Keratinocyte (primary cell): ENCODE results near the gene CPHXL2.

Source experiments
- EZH2 ChIP-seq: IDR thresholded peaks from one replicate; pipeline ENCODE4 v1.6.1; 2012; ENCODE audit warnings: inconsistent platforms, mild to moderate bottlenecking, low read length, moderate library complexity
- TF ChIP-seq, protein P1 (sequence below), 3 experiments: IDR thresholded peaks in 1 of 3; conservative IDR thresholded peaks in 1 of 3; optimal IDR thresholded peaks in 1 of 3; 2 replicates in 2 of 3; 3 replicates in 1 of 3; pipeline versions ENCODE3 to v1.5.1; 2011; ENCODE audit warnings: low read length in 3 of 3, mild to moderate bottlenecking in 3 of 3, moderate library complexity in 2 of 3, control low read depth in 1 of 3, inconsistent platforms in 1 of 3; ENCODE audit not compliant: insufficient read depth in 2 of 3; ENCODE audit errors: extremely low read depth in 1 of 3

DNA sequence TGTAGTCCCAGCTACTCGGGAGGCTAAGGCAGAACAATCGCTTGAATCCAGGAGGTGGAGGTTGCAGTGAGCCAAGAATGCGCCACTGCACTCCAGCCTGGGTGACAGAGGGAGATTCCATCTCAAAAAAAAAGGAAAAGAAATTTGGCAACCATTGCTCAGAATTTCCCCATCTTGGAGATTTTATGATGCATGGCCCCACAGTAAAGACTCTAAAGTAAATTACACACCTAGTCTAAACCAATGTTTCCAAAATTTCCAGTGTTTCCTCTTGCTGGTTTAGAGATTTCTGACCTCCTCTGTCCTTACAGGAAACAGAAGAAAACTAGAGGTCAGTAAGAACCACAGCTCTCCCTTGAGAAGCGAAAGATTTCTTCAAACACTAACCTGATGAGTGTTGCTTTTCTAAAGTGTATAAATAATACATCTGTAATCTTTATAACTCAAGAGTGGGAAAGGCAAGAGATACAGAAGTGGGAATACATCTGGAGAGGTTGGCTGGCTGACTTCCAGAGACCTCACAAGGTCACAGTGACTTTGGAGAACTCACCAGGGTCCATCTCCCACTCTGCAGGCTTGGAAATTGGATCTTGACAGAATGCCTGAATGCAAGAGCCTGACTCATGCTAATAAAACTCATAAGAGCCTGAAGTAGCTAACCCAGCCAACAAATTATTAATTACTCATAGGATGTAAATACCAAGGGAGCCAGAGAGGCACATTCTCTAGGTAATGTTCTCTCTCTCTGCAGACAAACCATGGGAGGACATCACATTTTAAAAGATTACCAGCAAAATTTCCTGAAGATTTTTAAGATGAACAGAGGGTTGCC is 62.5 kb downstream of the CPHXL2 start:
- TF ChIP-seq, protein P1, sequence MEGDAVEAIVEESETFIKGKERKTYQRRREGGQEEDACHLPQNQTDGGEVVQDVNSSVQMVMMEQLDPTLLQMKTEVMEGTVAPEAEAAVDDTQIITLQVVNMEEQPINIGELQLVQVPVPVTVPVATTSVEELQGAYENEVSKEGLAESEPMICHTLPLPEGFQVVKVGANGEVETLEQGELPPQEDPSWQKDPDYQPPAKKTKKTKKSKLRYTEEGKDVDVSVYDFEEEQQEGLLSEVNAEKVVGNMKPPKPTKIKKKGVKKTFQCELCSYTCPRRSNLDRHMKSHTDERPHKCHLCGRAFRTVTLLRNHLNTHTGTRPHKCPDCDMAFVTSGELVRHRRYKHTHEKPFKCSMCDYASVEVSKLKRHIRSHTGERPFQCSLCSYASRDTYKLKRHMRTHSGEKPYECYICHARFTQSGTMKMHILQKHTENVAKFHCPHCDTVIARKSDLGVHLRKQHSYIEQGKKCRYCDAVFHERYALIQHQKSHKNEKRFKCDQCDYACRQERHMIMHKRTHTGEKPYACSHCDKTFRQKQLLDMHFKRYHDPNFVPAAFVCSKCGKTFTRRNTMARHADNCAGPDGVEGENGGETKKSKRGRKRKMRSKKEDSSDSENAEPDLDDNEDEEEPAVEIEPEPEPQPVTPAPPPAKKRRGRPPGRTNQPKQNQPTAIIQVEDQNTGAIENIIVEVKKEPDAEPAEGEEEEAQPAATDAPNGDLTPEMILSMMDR (optimal IDR thresholded peaks at IDR 0.05 in 1 of 3, IDR thresholded peaks at IDR 0.05 in 1 of 3, conservative IDR thresholded peaks at IDR 0.05 in 1 of 3; ENCODE audit: extremely low read depth in 1 of 3, insufficient read depth in 2 of 3, low read length in 3 of 3) = no peak
- TF ChIP-seq EZH2 = no peak
